ENCODE data around the gene MSI2.

- TF ChIP-seq EZH2 (IDR thresholded peaks at IDR 0.05) (no peak), POLR2AphosphoS5 (IDR thresholded peaks at IDR 0.05; ENCODE audit: borderline replicate concordance, low read depth, low read length) (no peak)
Measured at GRCh38 chr17:57403236-57403635, 146.9 kb downstream of the MSI2 start.

Measured in SK-N-MC (cell line).